ENCODE measurements around the gene GMDS. TPM values are rescaled to one million over a fixed set of nuclear protein-coding genes. Genes with fewer than 3 reads are reported as not detected.
A peak's percentile ranks its signal among the peaks of the same experiment; 100 is the strongest.

The GMDS gene
- total RNA-seq, 1 donor from 2014 or later, result 30.1 TPM

DNA sequence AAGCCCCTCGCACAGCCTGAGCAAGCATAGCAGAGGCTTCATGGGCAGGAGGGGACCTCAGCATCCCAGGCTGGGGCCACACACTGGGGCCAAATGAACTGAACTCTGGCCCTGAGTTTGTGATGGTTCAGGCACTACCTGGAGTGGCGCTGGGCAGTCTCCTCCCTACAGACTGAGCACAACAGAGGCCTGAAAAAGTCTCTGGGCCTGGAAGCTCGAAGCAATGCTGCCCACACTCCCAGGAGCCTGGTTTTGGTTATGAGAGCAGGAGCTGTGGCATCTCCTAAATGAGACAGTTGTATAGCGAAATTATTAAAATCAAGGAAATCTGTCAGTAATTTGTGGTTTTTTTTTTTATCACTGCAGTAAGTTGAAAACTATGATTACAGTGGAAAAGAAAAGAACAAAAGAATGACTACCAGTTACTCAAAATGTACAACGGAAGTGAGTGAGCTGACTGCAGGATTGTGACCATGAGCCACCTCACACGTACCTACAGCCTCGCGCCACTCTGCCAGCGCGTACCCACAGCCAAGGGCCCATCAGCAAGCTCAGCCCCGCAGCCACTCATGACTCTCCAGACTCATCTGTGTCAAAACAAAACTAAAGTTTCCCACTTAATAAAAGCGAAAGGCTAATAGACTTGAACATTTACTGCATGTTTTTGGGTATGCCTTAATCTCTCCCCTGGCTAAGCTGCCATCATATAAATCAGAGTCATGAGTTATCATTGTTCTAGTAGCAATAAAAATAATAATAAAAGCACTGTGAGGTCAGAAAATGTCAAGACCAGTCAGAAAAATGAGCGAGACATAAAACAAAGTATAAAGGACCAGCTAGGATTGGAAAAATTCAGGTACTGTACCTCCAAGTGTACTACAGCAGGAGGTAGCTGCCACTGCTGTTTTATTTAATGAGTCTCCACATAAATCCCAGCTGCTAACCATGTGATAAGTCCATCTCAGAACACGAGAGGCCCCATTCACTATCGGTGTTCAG is 458.7 kb downstream of the GMDS start:
- no peaks in the 10 kb centered on the region for H3K9me3 Mint-ChIP-seq
- no peaks in the 10 kb centered on the region for H3K27me3 Mint-ChIP-seq
- H3K4me1 Mint-ChIP-seq, result no peaks in the 10 kb centered on the region
- peak; percentile 49 for ATAC-seq (ENCODE audit: low read depth)
- ChIA-PET POLR2A (no interaction called here), CTCF (interaction anchor here (1.2 kb wide), 1 partner anchor 567 kb away, joined by 3 read pairs; no protein-coding TSS in a partner anchor)
- DNase-seq, result no peak
- TF ChIP-seq CTCF (IDR thresholded peaks at IDR 0.05), result no peak
- H3K4me3 Mint-ChIP-seq, result no peak overlapping the region
- intact Hi-C loops (cut with micrococcal nuclease), result no loop called here
- H3K27ac Mint-ChIP-seq, result no peak overlapping the region
- peaks cover 3% of the 10 kb centered on the region for H3K36me3 Mint-ChIP-seq (ENCODE audit: low read depth)

DNA sequence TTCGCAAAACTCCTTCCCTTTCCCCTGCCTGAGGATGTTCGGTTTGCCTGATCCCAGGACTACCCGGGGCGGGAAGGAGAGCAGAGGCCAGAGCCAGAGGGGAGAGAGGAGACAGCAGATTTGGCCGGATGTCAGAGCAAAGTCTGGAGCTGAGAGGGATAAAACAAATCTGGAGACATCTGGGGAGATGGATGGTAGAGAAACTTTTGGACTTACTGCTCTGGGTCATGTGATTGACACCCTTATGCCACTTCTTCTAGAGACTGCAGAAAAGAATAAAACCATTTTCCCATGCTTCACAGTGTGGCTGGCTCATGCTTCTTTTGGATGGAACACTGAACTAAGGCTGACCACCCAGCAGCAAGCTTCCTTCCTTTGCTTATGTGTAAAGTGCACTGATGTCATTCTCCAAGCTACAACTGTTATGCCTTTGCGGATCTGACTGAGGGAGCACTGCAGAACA is 461.0 kb downstream of the GMDS start:
- H3K4me3 Mint-ChIP-seq, result no peak overlapping the region
- peaks cover 3% of the 10 kb centered on the region for H3K36me3 Mint-ChIP-seq (ENCODE audit: low read depth)
- no peak overlapping the region for H3K27ac Mint-ChIP-seq
- ATAC-seq (ENCODE audit: low read depth) (no peak), DNase-seq (no peak)
- intact Hi-C loops (cut with micrococcal nuclease), result no loop called here
- ChIA-PET POLR2A (no interaction called here), CTCF (no interaction called here)
- H3K9me3 Mint-ChIP-seq, result no peaks in the 10 kb centered on the region
- H3K27me3 Mint-ChIP-seq, result no peaks in the 10 kb centered on the region
- no peaks in the 10 kb centered on the region for H3K4me1 Mint-ChIP-seq
- no peak for TF ChIP-seq CTCF (IDR thresholded peaks at IDR 0.05)

DNA sequence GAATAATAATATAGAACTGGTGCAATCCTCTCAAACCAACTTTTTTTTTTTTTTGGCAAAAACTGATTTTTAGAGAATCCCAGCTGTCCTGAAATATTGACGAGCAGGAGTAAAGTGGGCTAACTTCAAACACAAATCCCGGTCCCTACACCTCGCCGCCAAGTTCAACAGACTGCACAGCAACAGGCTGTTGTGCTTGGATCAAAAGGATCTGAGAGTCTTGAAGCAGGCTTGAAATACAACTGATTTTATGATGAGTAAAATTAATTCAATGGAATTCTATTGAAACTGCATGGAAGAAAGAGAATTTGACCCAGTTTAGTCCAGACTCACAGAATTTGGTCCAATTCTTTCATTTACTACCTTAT is 463.6 kb downstream of the GMDS start:
- peaks cover 3% of the 10 kb centered on the region for H3K36me3 Mint-ChIP-seq (ENCODE audit: low read depth)
- ATAC-seq (ENCODE audit: low read depth) (no peak), DNase-seq (no peak)
- intact Hi-C loops (cut with micrococcal nuclease), result no loop called here
- no peak overlapping the region for H3K27ac Mint-ChIP-seq
- H3K4me1 Mint-ChIP-seq, result no peaks in the 10 kb centered on the region
- no peaks in the 10 kb centered on the region for H3K9me3 Mint-ChIP-seq
- no peak for TF ChIP-seq CTCF (IDR thresholded peaks at IDR 0.05)
- H3K27me3 Mint-ChIP-seq, result no peaks in the 10 kb centered on the region
- POLR2A ChIA-PET, result no interaction called here
- no peak overlapping the region for H3K4me3 Mint-ChIP-seq
- CTCF ChIA-PET, result no interaction called here

- ChIA-PET CTCF (no interaction called here), POLR2A (no interaction called here)
- H3K4me3 Mint-ChIP-seq, result no peak overlapping the region
- ATAC-seq (ENCODE audit: low read depth), result no peak
- H3K36me3 Mint-ChIP-seq (ENCODE audit: low read depth), result peaks cover 3% of the 10 kb centered on the region
- H3K4me1 Mint-ChIP-seq, result no peaks in the 10 kb centered on the region
- DNase-seq, result no peak
- no peak overlapping the region for H3K27ac Mint-ChIP-seq
- no peaks in the 10 kb centered on the region for H3K27me3 Mint-ChIP-seq
- no peak for TF ChIP-seq CTCF (IDR thresholded peaks at IDR 0.05)
- H3K9me3 Mint-ChIP-seq, result no peaks in the 10 kb centered on the region
- intact Hi-C loops (cut with micrococcal nuclease), result no loop called here
These were observed 464.1 kb downstream of the GMDS start for GRCh38 chr6:1781152-1781816.

GRCh38 chr6:1780251-1780867 is 465.0 kb downstream of the GMDS start:
- Mint-ChIP-seq H3K27ac (no peak overlapping the region), H3K4me3 (no peak overlapping the region), H3K9me3 (no peaks in the 10 kb centered on the region), H3K36me3 (ENCODE audit: low read depth) (no peaks in the 10 kb centered on the region), H3K27me3 (no peaks in the 10 kb centered on the region), H3K4me1 (no peaks in the 10 kb centered on the region)
- DNase-seq (no peak), ATAC-seq (ENCODE audit: low read depth) (no peak)
- intact Hi-C loops (cut with micrococcal nuclease), result no loop called here
- ChIA-PET CTCF (no interaction called here), POLR2A (no interaction called here)
- no peak for TF ChIP-seq CTCF (IDR thresholded peaks at IDR 0.05)
